CD4-positive, alpha-beta T cell treated with Interleukin-21 for 1 hour (primary cell): Measurements from ENCODE around the gene TNFRSF14.
"Not testable (repeated sequence)": the region's sequence is repeated elsewhere in the genome, so short reads cannot be mapped to it uniquely, and the experiment has no call there.

Experiments
- DNase-seq: peaks from one replicate; pipeline ENCODE4 v3.0.0-alpha.2; 2020

Gene TNFRSF14

GRCh38 chr1:2569060-2569459, 12.9 kb downstream of the TNFRSF14 start:
- no peak for DNase-seq

GRCh38 chr1:2569703-2570102, 13.5 kb downstream of the TNFRSF14 start:
- DNase-seq = not testable (repeated sequence)

- no peak for DNase-seq
Measured at GRCh38 chr1:2570332-2570731, 14.2 kb downstream of the TNFRSF14 start.

- DNase-seq = no peak
Measured at GRCh38 chr1:2571348-2571747, 15.2 kb downstream of the TNFRSF14 start.

- no peak for DNase-seq
Measured at GRCh38 chr1:2573250-2573920, 17.2 kb downstream of the TNFRSF14 start.

DNA sequence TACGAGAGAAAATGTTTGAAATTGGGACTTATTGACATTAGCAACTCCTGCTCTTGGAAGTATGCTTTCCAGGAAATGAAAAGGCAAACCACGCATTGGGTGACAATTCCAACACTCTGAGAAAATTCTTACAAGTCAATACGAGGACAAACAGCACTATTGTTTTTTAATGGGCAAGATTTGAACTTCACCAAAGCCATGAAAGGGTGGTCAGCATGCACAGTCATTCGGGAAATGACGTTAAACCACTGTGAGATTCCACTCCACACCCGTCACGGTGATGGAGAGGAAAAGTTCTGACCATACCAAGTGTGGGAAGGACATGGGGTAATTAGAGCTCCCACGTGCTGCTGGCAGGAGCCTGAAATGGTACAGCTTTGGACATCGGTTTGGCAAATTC, 18.2 kb downstream of the TNFRSF14 start:
- no peak for DNase-seq

DNA sequence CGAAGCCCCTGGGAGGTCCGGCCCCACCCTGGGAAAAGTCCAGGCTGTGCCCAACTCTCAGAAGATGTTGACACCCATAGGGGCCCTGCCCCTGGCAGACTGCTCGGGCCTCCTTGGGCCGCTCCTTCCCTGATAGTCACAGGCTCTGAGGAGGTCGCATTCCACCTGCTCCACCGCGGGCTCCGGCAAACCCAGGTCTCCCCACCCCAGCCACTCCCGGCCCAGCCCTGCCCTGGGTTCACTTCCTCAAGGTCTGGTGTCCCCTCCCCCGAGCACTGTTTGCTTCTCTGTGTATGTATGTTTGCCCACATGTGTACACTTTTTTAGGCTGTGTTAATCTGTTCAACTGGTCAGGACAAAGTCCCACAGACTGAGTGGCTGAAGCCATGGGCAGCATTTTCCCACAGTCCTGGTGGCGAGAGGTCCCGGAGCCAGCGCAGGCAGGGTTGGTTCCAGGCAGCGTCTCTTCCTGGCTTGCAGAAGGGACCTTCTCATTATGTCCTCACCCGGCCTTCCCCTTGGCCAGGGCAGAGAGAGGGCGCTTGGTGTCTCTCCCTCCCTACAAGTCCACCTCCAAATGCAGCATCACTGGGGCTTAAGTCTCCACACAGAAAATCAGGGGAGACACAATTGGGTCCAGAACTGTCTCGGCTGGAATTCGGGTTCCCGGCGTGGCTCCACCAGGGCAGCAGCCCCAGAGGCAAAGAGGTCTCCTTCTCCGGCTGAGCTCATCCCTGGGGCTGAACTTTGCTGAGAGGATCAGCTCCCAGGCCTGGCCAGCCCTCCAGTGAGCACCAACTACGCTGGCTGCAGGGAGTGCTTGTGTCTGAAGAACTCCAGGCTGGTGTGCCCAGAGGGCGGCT, 19.9 kb downstream of the TNFRSF14 start:
- DNase-seq = no peak

DNA sequence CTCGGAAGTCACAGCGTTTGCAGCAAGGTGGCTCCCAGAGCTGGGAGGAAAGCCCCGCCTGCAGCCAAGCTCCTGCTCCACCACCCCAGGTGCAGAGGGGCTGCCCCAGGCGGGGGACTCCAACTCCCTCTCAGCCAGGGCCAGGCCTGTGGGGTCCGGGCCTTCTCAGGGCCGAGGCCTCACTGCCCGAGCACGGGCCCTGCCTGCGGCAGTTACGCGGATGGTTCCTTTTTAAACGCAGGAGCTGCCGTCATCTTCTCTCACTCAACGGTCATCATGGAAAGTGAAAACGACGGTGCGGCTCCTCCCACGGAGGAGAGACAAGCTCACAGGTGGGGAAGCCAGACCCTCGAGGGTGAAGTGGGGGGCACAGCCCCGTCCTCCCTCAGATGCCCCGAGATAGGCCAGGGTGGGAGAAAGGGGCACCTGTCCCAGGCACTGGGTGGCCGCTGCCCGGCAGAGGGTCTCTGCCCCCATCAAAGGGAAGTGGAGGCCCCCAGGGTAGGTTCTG, 21.4 kb downstream of the TNFRSF14 start:
- DNase-seq = peak; percentile 67

DNA sequence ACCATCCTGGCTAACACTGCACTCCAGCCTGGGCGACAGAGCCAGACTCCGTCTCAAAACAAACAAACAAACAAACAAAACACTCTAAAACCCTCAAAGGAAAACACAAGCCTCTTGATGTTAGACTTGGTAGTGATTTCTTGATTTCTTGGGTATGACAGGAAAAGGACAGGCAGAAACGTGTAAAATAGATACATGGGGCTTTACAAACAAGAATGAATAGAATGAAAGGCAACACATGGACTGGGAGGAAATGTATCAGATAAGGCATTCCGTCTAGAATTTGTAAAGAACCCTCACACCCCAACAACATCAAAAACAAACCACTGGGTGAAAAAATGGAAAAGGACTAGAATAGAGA, 22.6 kb downstream of the TNFRSF14 start:
- no peak for DNase-seq

DNA sequence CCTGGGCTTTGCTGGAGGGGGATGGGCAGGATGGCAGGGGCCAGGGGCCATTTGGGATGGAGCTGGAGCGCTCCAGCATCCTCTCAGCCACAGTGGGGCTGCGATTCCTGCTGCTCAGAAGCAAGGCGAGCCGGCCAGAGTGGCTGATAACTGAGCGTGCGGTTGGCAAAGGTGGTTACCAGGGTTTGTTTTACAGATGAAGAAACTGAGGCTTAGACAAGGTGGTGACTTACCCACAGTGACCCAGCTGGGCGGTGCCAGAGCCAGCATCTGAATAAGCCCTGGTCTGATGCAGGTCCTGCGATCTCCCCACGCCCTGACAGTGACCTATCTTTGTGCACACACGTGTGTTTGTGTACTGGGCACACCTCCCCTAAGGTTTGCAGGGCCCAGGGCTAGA, 24.5 kb downstream of the TNFRSF14 start:
- DNase-seq = no peak

DNA sequence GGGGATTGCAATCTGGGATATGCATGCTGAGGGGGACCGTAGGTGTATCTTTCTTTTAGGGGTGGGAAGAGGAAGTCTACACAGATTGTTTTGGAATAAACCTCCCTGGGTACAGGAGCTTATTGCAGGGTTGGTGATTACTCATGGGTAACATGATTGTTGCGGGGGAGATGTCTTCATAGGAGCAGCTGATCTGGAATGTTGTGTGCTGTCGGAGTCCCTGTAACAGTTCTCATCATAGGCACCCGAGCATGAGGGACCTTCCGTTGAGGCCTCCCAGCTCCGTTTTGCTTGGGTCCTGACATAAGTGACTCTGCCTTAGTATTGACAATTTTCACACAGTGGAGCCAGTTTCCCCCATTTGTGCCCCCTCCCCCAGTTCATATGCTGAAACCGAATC, 26.2 kb downstream of the TNFRSF14 start:
- DNase-seq = no peak

GRCh38 chr1:2583331-2583791, 27.2 kb downstream of the TNFRSF14 start:
- peak; percentile 17 for DNase-seq

DNA sequence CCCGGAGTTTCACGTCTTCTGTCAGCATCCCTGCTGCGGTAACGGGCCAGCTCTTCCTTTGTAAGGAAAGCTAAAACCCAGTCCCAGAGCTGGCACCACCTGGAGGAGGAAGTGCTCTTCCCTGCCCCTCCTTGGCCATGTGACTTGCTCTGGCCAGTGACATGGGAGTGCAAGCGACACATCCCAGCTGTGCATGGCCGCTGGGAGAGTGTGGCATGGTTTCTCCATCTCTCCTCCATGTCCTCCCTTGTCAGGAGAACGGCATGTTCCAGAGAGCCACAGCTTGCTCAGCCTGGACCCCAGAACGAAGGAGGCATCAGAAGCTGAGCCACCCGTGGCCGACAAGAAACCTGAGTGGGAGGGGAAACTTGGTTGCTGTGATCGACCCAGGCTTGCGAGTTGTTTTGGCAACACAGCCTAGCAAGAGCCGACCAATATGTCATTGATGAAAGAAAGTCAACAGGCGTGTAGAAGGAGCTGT, 27.7 kb downstream of the TNFRSF14 start:
- DNase-seq = peak; percentile 70

DNA sequence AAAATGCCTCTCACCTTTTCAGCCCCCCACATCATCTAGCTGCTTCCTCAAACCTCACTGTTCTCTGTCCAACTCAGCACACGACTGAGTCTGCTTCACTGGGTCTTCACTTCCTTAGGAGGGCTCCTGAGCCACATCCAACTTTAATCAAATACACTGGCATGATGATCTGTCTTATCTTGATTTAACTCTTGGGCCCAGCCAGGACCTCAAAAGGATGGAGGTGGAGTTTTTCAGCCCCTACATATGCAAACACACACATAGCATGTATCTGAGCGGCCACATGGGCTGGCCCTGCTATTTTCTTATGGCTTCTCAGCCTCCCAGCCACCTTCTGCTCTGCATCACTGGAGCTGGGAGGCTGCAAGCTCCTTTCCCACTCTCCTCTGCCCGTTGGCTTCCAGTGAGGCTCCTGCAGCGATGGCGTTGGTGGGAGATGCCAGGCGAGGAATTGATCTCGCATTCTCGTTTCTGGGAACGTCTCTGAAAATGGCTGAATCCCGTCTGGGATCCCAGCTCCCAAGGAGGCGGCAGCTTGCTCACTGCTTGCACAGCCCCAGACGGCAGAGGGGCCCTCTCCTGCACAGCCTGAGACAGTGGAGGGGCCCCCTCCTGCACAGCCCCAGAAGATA, 28.6 kb downstream of the TNFRSF14 start:
- no peak for DNase-seq

DNA sequence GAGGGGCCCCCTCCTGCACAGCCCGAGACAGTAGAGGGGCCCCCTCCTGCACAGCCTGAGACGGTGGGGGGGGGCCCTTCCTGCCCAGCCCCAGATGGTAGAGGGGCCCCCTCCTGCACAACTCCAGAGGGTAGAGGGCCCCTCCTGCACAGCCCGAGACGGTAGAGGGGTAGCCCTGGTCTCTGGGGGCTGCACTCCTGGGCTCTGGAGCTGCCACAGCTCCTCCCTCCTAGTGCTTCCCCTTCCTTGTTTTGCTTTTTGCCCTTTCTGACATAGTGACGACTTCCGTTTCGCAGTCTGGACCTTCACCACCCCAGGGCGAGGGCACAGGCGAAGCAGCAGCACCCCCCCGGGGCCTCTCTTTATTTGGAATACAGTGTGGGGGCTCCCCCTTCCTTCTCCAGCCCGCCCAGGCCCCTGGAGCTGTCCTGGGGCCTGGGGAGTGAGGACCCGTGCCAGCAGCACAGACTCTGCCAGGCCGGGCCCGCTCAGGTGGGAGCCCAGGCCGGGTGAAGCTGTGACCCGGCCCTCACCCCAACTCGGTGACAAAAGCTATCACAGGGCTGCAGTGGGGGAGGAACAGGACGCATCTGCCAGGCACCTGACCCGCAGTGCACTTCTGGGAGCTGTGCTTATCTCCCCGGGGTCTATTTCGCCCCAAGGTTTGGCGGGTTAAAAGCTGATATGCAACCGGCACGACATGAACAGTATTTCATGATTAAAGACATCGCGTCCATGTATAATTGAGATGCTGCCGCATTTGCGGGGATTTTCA, 29.3 kb downstream of the TNFRSF14 start:
- DNase-seq = peak; percentile 85

GRCh38 chr1:2586154-2587070, 30.2 kb downstream of the TNFRSF14 start, which contains the start of gene PRXL2B:
TSS of gene PRXL2B (plus strand) at chr1:2586777. CDS start at chr1:2586886, 109 bp downstream.
- peak; percentile 97 for DNase-seq

- no peak for DNase-seq
Measured at GRCh38 chr1:2587071-2587859, 31.1 kb downstream of the TNFRSF14 start.

DNA sequence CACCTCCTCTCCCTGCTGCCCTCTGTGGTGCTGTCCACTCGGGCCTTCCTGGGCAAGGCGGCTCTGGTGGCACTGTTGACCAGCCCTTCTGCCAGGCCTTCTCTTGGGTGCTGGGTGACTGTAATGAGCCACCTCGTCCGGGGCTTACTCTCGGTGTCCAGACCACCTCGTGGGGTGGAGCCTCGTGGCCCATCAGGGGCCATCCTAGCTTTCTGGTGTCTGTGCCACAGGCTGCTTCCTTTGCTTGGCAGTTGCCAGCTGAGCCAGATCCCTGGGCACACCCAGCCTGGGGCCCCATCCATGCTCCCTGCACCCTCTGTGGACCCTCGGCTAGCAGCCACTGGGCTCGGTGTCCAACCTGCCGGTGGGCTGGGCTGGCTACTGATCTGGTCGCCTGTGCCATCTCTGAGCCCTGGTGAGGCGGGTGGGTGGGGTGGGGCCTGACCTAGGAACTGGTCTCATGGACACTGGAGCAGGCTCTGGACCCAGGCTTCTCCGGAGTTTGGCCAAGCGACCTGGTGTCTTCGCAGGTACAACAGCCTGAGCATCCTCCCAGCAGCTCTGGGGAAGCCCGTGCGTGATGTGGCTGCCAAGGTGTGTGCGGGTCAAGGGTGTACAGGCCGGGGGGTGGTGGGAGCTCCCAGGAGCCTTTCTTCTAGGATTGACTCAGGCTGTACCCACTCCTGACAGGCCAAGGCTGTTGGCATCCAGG, 31.8 kb downstream of the TNFRSF14 start:
- no peak for DNase-seq

GRCh38 chr1:2588661-2589430, 32.7 kb downstream of the TNFRSF14 start:
- no peak for DNase-seq
